Measurements from ENCODE around the gene PRPF8. TPM values are rescaled to one million over a fixed set of nuclear protein-coding genes. Genes with fewer than 3 reads are reported as not detected.

PRPF8 gene
- polyA plus RNA-seq, 1 of the 3 experiments (the other 2 are of a cell fraction), result 149 TPM

DNA sequence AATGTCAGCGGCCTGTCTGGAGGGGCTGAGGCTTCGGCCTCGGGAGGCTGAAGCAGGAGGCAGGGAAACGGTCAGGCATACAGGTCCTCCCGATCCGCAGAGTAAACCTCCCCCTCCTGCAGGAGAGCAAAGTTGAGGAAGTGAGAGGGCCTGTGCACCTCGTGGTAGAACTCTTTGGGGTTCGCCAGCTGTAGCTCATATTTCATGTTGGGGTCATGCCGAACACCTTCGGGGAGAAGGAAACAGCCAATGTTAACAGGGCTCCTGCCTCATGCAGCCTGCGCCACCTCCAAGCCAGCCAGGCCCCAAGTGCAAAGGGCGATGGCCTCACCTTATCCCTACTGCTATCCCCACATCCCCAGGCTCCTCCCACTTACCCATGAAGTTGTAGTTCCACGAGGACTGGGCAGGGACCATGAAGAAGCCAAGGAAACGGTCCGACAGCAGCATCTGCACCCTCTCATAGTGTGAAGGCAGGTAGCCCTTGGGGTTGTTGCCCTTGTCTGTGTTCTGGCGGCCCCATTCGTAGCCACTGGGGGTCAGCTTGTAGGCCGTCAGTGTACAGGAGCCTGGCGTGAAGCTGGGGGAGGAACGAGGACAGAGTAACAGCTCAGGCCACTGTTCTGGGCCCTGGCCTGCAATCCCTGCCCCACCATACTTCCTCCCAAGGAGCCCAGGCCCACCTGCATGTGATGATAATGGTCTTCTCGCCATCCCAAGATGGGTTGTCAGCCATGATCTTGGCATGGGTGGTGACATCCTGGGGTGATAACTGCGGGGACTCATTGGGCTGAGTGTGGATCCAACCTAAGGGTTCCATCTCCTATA is 33.7 kb downstream of the PRPF8 start:
- Histone ChIP-seq H3K4me2 (no peak overlapping the region), H2AFZ (ENCODE audit: low read depth) (no peak overlapping the region), H3K36me3 (replicated peaks in 1 of 2; ENCODE audit: control insufficient read depth in 1 of 2, insufficient read depth in 2 of 2, low read length in 1 of 2) (peaks cover 45 to 51% of the 10 kb centered on the region in 2 experiments), H3K27ac (ENCODE audit: low read depth in 2 of 2, low read length in 1 of 2) (no peak overlapping the region), H4K20me1 (ENCODE audit: insufficient read depth) (no peaks in the 10 kb centered on the region), H3K4me1 (ENCODE audit: control insufficient read depth in 1 of 2, insufficient read depth in 2 of 2, low read depth in 1 of 2, low read length in 1 of 2) (peaks cover 0 to 16% of the 10 kb centered on the region in 2 experiments; a peak in 1 of 4 replicates), H3K79me2 (ENCODE audit: insufficient read depth) (no peaks in the 10 kb centered on the region), H3K27me3 (ENCODE audit: insufficient read depth) (no peaks in the 10 kb centered on the region), H3K9me3 (no peaks in the 10 kb centered on the region), H3K9me2 (no peaks in the 10 kb centered on the region), H3K4me3 (ENCODE audit: low read depth in 2 of 2, low read length in 1 of 2) (no peak overlapping the region), H3K9ac (no peak overlapping the region), H3F3A (replicated peaks; ENCODE audit: insufficient read depth) (peaks cover 45% of the 10 kb centered on the region)
- CTCF ChIA-PET, result interaction anchor here (1.2 to 6.8 kb wide), 9 partner anchors 11 to 78 kb away, joined by 3 to 65 read pairs (median 14); partner anchors contain the start of gene SLC43A2
- TF ChIP-seq FOSL2 (IDR thresholded peaks at IDR 0.05; ENCODE audit: borderline replicate concordance, low read depth) (no peak), SIN3A (IDR thresholded peaks at IDR 0.05; ENCODE audit: borderline replicate concordance, low read depth, low read length) (no peak), POLR2AphosphoS5 (IDR thresholded peaks at IDR 0.05; ENCODE audit: low read depth, low read length) (no peak), JUND (IDR thresholded peaks at IDR 0.05) (no peak), EP300 (IDR thresholded peaks at IDR 0.05; ENCODE audit: borderline replicate concordance in 1 of 2, low read depth in 1 of 2, low read length in 1 of 2) (no peak), ELF1 (IDR thresholded peaks at IDR 0.05) (no peak)
- TF ChIP-seq, protein P1, sequence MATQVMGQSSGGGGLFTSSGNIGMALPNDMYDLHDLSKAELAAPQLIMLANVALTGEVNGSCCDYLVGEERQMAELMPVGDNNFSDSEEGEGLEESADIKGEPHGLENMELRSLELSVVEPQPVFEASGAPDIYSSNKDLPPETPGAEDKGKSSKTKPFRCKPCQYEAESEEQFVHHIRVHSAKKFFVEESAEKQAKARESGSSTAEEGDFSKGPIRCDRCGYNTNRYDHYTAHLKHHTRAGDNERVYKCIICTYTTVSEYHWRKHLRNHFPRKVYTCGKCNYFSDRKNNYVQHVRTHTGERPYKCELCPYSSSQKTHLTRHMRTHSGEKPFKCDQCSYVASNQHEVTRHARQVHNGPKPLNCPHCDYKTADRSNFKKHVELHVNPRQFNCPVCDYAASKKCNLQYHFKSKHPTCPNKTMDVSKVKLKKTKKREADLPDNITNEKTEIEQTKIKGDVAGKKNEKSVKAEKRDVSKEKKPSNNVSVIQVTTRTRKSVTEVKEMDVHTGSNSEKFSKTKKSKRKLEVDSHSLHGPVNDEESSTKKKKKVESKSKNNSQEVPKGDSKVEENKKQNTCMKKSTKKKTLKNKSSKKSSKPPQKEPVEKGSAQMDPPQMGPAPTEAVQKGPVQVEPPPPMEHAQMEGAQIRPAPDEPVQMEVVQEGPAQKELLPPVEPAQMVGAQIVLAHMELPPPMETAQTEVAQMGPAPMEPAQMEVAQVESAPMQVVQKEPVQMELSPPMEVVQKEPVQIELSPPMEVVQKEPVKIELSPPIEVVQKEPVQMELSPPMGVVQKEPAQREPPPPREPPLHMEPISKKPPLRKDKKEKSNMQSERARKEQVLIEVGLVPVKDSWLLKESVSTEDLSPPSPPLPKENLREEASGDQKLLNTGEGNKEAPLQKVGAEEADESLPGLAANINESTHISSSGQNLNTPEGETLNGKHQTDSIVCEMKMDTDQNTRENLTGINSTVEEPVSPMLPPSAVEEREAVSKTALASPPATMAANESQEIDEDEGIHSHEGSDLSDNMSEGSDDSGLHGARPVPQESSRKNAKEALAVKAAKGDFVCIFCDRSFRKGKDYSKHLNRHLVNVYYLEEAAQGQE (IDR thresholded peaks at IDR 0.05; ENCODE audit: low read depth, low read length), result no peak
- TF ChIP-seq, protein P2, sequence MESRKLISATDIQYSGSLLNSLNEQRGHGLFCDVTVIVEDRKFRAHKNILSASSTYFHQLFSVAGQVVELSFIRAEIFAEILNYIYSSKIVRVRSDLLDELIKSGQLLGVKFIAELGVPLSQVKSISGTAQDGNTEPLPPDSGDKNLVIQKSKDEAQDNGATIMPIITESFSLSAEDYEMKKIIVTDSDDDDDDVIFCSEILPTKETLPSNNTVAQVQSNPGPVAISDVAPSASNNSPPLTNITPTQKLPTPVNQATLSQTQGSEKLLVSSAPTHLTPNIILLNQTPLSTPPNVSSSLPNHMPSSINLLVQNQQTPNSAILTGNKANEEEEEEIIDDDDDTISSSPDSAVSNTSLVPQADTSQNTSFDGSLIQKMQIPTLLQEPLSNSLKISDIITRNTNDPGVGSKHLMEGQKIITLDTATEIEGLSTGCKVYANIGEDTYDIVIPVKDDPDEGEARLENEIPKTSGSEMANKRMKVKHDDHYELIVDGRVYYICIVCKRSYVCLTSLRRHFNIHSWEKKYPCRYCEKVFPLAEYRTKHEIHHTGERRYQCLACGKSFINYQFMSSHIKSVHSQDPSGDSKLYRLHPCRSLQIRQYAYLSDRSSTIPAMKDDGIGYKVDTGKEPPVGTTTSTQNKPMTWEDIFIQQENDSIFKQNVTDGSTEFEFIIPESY (IDR thresholded peaks at IDR 0.05; ENCODE audit: borderline replicate concordance, low read depth), result no peak
- POLR2A ChIA-PET, result interaction anchor here (1.1 kb wide), 1 partner anchor 18 kb away, joined by 3 read pairs; no protein-coding TSS in a partner anchor
- 94% methylated on average over 21 of the region's 22 CpGs for WGBS (ENCODE audit: low lambda C conversion rate)
- no peak for DNase-seq
